ENCODE measurements around the gene GRM8.

- TF ChIP-seq CTCF (IDR thresholded peaks at IDR 0.05; ENCODE audit: borderline replicate concordance, extremely low read depth, low read length, poor library complexity, severe bottlenecking) (no peak), EZH2 (IDR thresholded peaks at IDR 0.05; ENCODE audit: borderline replicate concordance, low read depth, low read length, severe bottlenecking) (no peak)
These were observed 528.7 kb downstream of the GRM8 start for GRCh38 chr7:126723966-126724544.

Data from DND-41 (cell line).